Stimulated activated naive B cell treated with anti-CD40 and anti-IgM and Interleukin-4, amounts not matched to agents 10 μg/mL and 1 μg/mL and 100 μg/mL, for 72 hours (primary cell): Measurements from ENCODE around the gene SCGB1D2.
"Not testable (repeated sequence)": the region's sequence is repeated elsewhere in the genome, so short reads cannot be mapped to it uniquely, and the experiment has no call there.

ENCODE experiments used
- ATAC-seq, 2 donors: fragments of 150-1000 bp; cut with Tn5 transposase; replicated peaks; 2 replicates each; pipeline ENCODE4 v1.10.0; 2021; ENCODE audit warnings: moderate library complexity in 1 of 2
- DNase-seq: peaks from one replicate; pipeline ENCODE4 v3.0.0; 2021
- H3K27ac Mint-ChIP-seq: one replicate; pipeline ENCODE4 v1.8.0; 2022; ENCODE audit warnings: mild to moderate bottlenecking, mixed read lengths
- H3K27me3 Mint-ChIP-seq, 2 donors: one replicate each; pipeline ENCODE4 v1.8.0; 2022; ENCODE audit warnings: mixed read lengths in 2 of 2
- H3K36me3 Mint-ChIP-seq, 2 donors: one replicate each; pipeline ENCODE4 v1.8.0; 2022; ENCODE audit warnings: mixed read lengths in 2 of 2, mild to moderate bottlenecking in 1 of 2
- H3K4me1 Mint-ChIP-seq, 2 donors: one replicate each; pipeline ENCODE4 v1.8.0; 2022; ENCODE audit warnings: mixed read lengths in 2 of 2, mild to moderate bottlenecking in 1 of 2
- H3K4me3 Mint-ChIP-seq, 2 donors: one replicate each; pipeline ENCODE4 v1.8.0; 2022; ENCODE audit warnings: mild to moderate bottlenecking in 2 of 2, mixed read lengths in 2 of 2, moderate library complexity in 1 of 2
- H3K9me3 Mint-ChIP-seq, 2 donors: one replicate each; pipeline ENCODE4 v1.8.0; 2022; ENCODE audit warnings: mixed read lengths in 2 of 2, mild to moderate bottlenecking in 1 of 2

SCGB1D2 gene, protein sequence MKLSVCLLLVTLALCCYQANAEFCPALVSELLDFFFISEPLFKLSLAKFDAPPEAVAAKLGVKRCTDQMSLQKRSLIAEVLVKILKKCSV

DNA sequence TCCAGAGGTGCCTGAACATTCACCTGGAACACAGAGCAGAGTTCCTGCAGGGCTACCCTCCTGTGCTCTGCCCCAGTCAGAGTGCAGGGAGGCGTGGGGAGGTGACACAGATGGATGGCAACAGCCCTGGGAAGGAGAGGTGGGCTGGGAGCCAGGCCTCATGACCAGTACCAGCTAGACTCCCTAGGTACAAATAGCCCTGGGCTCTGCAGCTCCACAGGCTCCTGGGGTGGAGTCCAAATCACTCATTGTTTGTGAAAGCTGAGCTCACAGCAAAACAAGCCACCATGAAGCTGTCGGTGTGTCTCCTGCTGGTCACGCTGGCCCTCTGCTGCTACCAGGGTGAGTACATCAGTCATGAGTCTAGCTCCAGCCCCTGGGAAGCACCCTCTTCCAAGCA lies at the start of gene SCGB1D2:
Gene SCGB1D2 (plus strand): TSS at position 219 of the 400 bp plus-strand sequence. CDS start 69 bp downstream, at position 288.
- Mint-ChIP-seq H3K36me3 (no peaks in the 10 kb centered on the region), H3K4me1 (no peaks in the 10 kb centered on the region), H3K9me3 (no peaks in the 10 kb centered on the region), H3K27me3 (peaks cover 36 to 50% of the 10 kb centered on the region in 2 donors), H3K4me3 (no peak within 1 kb of the TSS), H3K27ac (no peak within 1 kb of the TSS)
- ATAC-seq (no peak), DNase-seq (no peak)

GRCh38 chr11:62193952-62194351 lies 48.1 kb upstream of the SCGB1D2 start:
- Mint-ChIP-seq H3K4me3 (no peak overlapping the region), H3K27me3 (peaks cover 61% of the 10 kb centered on the region in 2 donors)

GRCh38 chr11:62195010-62195409 lies 47.0 kb upstream of the SCGB1D2 start:
- H3K9me3 Mint-ChIP-seq, H3K4me3 Mint-ChIP-seq: not testable (repeated sequence)

More at GRCh38 chr11:62193952-62194351, 48.1 kb upstream of the SCGB1D2 start:
- ATAC-seq (no peak), DNase-seq (no peak)
- Mint-ChIP-seq H3K4me1 (peaks cover 0 to 2% of the 10 kb centered on the region in 2 donors), H3K9me3 (no peaks in the 10 kb centered on the region), H3K27ac (no peak overlapping the region), H3K36me3 (no peaks in the 10 kb centered on the region)

GRCh38 chr11:62195945-62196344 lies 46.1 kb upstream of the SCGB1D2 start:
- H3K9me3 Mint-ChIP-seq = no peaks in the 10 kb centered on the region
- H3K4me3 Mint-ChIP-seq = no peak overlapping the region
- no peak overlapping the region for H3K27ac Mint-ChIP-seq
- peaks cover 46 to 54% of the 10 kb centered on the region in 2 donors for H3K27me3 Mint-ChIP-seq
- ATAC-seq (no peak), DNase-seq (no peak)
- peaks cover 0 to 2% of the 10 kb centered on the region in 2 donors for H3K4me1 Mint-ChIP-seq
- no peaks in the 10 kb centered on the region for H3K36me3 Mint-ChIP-seq

More at GRCh38 chr11:62195010-62195409, 47.0 kb upstream of the SCGB1D2 start:
- H3K36me3 Mint-ChIP-seq, H3K4me1 Mint-ChIP-seq, DNase-seq, H3K27ac Mint-ChIP-seq, ATAC-seq: not testable (repeated sequence)
- peaks cover 50 to 60% of the 10 kb centered on the region in 2 donors for H3K27me3 Mint-ChIP-seq

- not testable (repeated sequence) for H3K36me3 Mint-ChIP-seq, H3K4me1 Mint-ChIP-seq, H3K4me3 Mint-ChIP-seq, H3K27ac Mint-ChIP-seq, H3K9me3 Mint-ChIP-seq, ATAC-seq, DNase-seq
- peaks cover 41 to 56% of the 10 kb centered on the region in 2 donors for H3K27me3 Mint-ChIP-seq
Measured at GRCh38 chr11:62197400-62197799, 44.6 kb upstream of the SCGB1D2 start.

DNA sequence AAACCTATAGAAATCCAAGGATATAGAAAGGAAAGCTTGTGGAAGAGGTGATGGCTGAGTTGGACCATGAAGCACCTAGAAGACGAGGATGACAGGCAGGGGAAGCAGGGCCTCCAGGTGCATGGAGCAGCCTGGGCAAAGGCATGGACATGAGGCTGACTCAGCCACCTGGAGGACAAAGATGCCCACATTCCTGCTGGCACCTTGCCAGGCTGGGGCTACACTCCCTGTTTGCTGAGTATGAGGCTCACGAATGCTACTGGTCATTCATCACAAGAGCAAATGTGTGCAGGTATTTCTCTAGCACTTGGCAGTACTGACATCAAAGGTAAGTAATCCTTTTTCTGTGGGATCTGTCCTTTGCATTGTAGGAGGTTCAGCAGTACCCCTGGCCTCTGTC lies 40.7 kb upstream of the SCGB1D2 start:
- no peaks in the 10 kb centered on the region for H3K9me3 Mint-ChIP-seq
- no peak for DNase-seq
- peaks cover 16 to 29% of the 10 kb centered on the region in 2 donors for H3K27me3 Mint-ChIP-seq
- H3K27ac Mint-ChIP-seq = no peak overlapping the region
- no peak overlapping the region for H3K4me3 Mint-ChIP-seq
- no peak for ATAC-seq
- H3K36me3 Mint-ChIP-seq = no peaks in the 10 kb centered on the region
- H3K4me1 Mint-ChIP-seq = no peaks in the 10 kb centered on the region

- Mint-ChIP-seq H3K27me3 (peaks cover 11 to 31% of the 10 kb centered on the region in 2 donors), H3K27ac (no peak overlapping the region)
- no peak for ATAC-seq
Measured at GRCh38 chr11:62202910-62203309, 39.1 kb upstream of the SCGB1D2 start.

DNA sequence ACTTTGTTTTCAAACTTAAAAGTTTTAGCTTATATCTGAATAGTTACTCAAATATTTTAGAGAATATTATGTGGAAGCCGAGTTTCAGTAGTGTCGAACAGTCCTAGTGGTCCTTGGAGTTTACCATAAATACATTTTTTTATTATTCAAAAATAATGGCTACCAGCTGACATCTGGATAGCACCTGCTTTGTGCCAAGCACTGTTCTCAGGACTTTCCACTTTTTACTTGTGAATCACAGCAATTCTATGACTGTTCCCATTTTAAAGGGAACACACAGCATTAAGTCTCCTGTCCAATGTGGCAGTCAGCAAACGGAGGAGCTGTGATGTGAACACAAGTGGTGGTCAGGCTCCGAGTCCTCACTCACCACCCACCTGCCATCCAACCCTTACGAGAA lies 37.6 kb upstream of the SCGB1D2 start:
- no peaks in the 10 kb centered on the region for H3K4me1 Mint-ChIP-seq
- H3K27ac Mint-ChIP-seq = no peak overlapping the region
- no peak overlapping the region for H3K4me3 Mint-ChIP-seq
- H3K27me3 Mint-ChIP-seq = peaks cover 20 to 36% of the 10 kb centered on the region in 2 donors
- no peaks in the 10 kb centered on the region for H3K36me3 Mint-ChIP-seq
- ATAC-seq (no peak), DNase-seq (no peak)
- H3K9me3 Mint-ChIP-seq = no peaks in the 10 kb centered on the region

More at GRCh38 chr11:62202910-62203309, 39.1 kb upstream of the SCGB1D2 start:
- DNase-seq = no peak
- H3K4me1 Mint-ChIP-seq = no peaks in the 10 kb centered on the region
- H3K36me3 Mint-ChIP-seq = no peaks in the 10 kb centered on the region
- H3K9me3 Mint-ChIP-seq = no peaks in the 10 kb centered on the region
- H3K4me3 Mint-ChIP-seq = no peak overlapping the region

- Mint-ChIP-seq H3K4me3 (no peak overlapping the region), H3K27ac (no peak overlapping the region), H3K4me1 (no peaks in the 10 kb centered on the region), H3K36me3 (no peaks in the 10 kb centered on the region), H3K9me3 (no peaks in the 10 kb centered on the region), H3K27me3 (peaks cover 26 to 41% of the 10 kb centered on the region in 2 donors)
- ATAC-seq = no peak
- DNase-seq = no peak
Measured at GRCh38 chr11:62205441-62205840, 36.6 kb upstream of the SCGB1D2 start.

GRCh38 chr11:62206276-62207066 lies 35.6 kb upstream of the SCGB1D2 start:
- not testable (repeated sequence) for H3K9me3 Mint-ChIP-seq, H3K27ac Mint-ChIP-seq, H3K4me1 Mint-ChIP-seq, H3K4me3 Mint-ChIP-seq, DNase-seq, ATAC-seq, H3K36me3 Mint-ChIP-seq
- peaks cover 28 to 39% of the 10 kb centered on the region in 2 donors for H3K27me3 Mint-ChIP-seq

DNA sequence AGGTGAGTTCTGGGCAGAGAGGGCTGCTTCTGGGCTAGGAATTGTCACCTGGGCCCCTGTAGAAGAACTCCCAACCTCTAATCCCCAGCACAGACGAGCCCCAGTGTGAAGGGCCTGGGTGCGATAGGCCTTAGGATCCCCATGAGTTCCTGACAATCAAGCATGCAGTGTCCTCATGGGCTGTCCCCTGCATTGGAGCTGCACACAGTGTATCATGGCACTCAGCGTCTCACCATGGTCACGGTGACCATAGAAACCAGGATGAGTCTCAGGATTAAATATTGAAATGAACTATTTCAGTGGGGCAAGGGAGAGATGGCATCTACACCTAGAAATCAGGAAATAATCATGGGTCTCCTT lies 33.3 kb upstream of the SCGB1D2 start:
- no peak for DNase-seq
- ATAC-seq = no peak
- Mint-ChIP-seq H3K36me3 (no peaks in the 10 kb centered on the region), H3K9me3 (no peaks in the 10 kb centered on the region), H3K4me1 (no peaks in the 10 kb centered on the region), H3K27me3 (peaks cover 28 to 35% of the 10 kb centered on the region in 2 donors), H3K27ac (no peak overlapping the region), H3K4me3 (no peak overlapping the region)

DNA sequence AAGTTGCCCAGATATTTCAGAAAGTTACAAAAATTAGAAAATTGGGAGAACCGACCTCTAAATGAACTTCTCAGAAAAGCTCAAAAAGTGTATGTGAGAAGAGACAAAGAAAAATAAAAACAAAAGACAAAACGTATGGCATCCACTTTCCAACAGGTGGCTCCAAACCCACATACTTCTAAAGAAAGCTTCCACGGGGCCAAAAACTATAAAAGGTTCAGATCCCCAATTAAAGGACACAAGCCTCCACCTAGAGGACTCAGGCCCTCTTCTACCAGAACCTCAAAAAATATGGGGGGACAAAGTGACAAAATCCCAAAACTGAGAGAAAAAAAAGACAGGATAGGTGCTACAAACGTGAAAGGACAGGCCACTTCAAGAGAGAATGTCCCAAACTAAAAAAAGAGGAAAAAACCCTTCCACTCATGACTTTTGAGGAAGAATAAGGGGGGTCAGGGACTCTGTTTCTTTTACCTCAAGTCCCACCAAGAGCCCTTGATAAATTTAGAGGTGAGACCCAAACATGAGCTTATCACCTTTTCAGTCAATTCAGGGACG lies 24.8 kb upstream of the SCGB1D2 start:
- Mint-ChIP-seq H3K4me1 (no peaks in the 10 kb centered on the region), H3K27ac (no peak overlapping the region), H3K36me3 (no peaks in the 10 kb centered on the region), H3K27me3 (peaks cover 15 to 43% of the 10 kb centered on the region in 2 donors), H3K4me3 (no peak overlapping the region), H3K9me3 (peaks cover 12 to 15% of the 10 kb centered on the region in 2 donors)
- ATAC-seq = no peak
- DNase-seq = no peak

DNA sequence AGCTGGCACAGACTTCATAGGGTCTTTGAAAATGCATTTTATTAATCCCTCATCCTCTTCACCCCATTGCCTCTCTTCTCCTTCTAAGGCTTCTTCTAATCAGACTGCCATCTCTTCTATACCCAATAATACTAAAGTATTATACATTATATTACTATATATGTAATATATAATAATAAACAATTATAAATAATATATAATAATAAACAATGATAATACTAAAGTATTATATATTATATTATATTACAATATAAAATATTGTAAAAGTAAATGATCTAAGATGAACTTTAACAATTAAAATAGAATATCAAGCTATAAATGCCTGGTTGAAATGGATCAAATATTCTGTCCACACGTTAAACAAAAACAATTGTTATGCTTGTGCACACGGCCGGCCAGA lies 20.5 kb upstream of the SCGB1D2 start:
- Mint-ChIP-seq H3K4me3 (no peak overlapping the region), H3K27ac (no peak overlapping the region), H3K4me1 (no peaks in the 10 kb centered on the region), H3K27me3 (peaks cover 3 to 29% of the 10 kb centered on the region in 2 donors), H3K9me3 (peaks cover 26 to 32% of the 10 kb centered on the region in 2 donors), H3K36me3 (peaks cover 3 to 5% of the 10 kb centered on the region in 2 donors)
- DNase-seq = no peak
- no peak for ATAC-seq

- H3K27me3 Mint-ChIP-seq = peaks cover 0 to 14% of the 10 kb centered on the region in 2 donors
- H3K4me1 Mint-ChIP-seq = no peaks in the 10 kb centered on the region
- no peak overlapping the region for H3K27ac Mint-ChIP-seq
- H3K36me3 Mint-ChIP-seq = peaks cover 3 to 5% of the 10 kb centered on the region in 2 donors
- no peak for DNase-seq
- H3K4me3 Mint-ChIP-seq = no peak overlapping the region
- ATAC-seq = no peak
- peaks cover 26 to 32% of the 10 kb centered on the region in 2 donors for H3K9me3 Mint-ChIP-seq
Measured at GRCh38 chr11:62223095-62223494, 18.9 kb upstream of the SCGB1D2 start.

DNA sequence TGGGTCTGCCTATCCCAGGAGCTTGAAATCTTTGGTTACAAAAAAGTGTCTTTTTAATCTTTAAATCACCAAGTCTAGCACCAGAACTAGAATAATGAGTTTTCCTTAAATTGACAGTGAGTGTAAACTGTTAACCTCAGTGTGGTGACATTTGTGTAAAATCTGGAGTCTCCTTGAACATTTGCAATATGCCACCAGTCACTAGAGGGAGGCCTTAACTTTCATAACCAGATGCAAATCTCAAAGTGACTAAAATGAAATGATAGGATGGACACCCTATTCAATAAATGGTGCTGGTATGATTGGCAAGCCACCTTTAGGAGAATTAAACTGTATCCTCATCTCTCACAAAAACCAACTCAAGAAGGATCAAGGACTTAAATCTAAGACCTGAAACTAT lies 8.3 kb upstream of the SCGB1D2 start:
- no peaks in the 10 kb centered on the region for H3K9me3 Mint-ChIP-seq
- no peaks in the 10 kb centered on the region for H3K4me1 Mint-ChIP-seq
- H3K4me3 Mint-ChIP-seq = no peak overlapping the region
- no peak for ATAC-seq
- DNase-seq = no peak
- peaks cover 30 to 48% of the 10 kb centered on the region in 2 donors for H3K27me3 Mint-ChIP-seq
- no peaks in the 10 kb centered on the region for H3K36me3 Mint-ChIP-seq
- no peak overlapping the region for H3K27ac Mint-ChIP-seq
